SIG-M5 treated with dmso at 0.1 percent for 504 hours (cell line): Measurements from ENCODE around the gene THAP4.

Experiments
- DNase-seq: peaks from one replicate; lab custom pipeline; 2025; ENCODE audit not compliant: unreplicated experiment; lab: John Stamatoyannopoulos, UW

The THAP4 gene

DNA sequence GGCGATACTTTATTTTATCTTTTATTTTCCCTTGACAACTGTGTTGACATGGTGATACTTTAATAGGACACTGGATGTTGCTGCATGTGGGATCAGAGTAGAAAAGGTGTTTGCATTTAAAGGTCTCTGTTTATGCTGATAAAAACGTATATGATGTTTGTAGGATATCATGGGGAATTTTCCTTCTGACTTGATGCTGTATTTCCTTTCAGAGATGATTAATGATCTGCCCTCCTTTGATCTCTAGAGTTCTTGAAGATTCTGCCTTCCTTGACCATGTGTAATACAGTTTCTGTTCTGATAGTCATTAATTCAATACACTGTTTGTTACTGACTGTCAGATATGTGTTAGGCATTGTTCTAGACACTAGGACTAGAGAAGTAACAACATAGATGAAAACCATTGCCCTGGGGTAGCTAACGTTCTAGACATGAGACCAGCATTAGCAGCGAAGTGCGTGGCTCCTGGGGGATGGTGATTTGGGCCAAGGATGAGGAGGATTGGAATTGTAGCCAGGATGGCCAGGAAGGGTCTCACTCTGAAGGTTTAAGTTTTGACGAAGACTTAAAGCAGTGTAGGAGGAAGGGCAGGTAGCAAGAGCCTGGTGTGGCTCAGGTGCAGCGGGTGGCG lies 3.3 kb upstream of the THAP4 start:
- DNase-seq, result no peak

DNA sequence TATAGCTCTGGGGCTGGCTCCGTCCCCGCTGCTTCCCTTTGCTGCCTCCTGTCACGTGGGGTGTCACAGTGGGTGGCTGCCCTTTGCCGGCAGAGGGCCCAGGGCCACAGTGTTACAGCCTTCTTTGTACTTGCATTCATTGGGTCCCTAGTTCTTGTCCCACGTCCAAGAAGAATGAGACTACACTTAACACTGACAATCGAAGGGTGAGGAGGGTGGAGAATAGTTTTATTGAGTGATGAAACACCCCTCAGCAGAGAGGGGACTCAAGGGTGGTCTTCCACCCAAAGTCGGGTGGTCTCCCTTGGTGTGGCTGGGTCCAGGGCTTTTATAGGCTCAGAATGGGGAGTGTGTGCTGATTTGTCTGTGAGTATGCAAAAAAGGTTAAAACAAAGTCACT lies 2.4 kb upstream of the THAP4 start:
- no peak for DNase-seq

DNA sequence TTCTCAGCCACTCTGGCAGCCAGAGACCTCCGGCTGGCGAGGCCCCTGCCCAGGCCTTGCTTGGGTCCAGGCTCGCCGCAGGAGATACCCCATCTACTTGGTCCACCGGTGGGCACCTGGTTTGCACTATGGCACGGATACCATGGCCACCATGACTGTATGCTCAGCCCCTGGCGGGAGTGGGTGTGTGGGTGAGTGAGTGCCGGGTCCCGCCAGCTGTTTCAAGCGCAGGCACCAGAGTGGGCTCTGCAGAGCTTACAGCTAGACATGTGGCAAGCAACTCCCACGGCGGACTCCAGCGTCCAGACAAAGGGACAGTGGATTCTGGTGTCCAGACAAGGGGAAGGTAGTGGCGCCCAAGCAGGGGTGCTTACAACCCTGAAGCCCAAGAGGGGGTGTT lies 2.0 kb upstream of the THAP4 start:
- DNase-seq, result no peak

DNA sequence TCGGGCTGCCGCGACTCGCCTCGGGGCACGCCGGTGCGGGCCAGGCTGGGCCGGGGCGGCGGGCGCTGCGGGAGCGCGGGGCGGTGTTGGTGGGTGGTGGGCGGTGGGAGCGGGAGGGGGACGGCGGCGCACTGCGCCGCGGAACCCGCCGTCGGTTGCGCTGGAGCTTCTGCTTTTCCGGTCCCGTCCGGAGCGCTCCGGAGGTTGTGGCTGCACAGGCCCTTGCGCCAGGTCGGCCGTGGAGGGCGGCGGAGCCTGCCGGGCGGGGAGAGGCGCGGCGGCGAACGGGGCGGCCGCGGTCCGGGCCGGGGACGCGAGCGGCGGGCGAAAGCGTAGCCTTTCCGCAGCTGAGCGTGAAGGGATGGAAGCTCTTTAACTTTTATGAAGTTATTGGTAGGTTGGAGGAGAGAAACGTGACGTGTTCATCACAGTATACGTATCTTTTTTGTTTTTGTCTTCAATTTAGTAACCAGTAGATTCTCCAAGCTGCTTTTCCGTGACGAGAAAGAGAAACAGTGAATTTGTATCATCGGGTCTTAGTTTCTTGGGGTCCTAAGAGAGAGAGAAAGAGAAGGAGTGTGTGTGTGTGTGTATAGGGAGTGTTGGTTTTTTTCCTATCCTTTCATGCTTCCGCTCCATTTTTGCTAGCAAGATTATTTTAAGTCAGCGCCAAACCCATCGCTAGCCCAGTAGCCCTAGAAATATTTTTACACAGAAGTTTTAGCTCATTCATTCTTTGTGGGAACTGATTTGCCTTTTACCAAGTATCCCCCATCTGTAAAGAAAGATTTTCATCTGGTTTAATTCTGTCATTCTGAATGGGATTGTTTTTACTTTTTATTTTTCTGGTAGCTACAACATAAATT lies 1.1 kb upstream of the THAP4 start:
- DNase-seq, result no peak

DNA sequence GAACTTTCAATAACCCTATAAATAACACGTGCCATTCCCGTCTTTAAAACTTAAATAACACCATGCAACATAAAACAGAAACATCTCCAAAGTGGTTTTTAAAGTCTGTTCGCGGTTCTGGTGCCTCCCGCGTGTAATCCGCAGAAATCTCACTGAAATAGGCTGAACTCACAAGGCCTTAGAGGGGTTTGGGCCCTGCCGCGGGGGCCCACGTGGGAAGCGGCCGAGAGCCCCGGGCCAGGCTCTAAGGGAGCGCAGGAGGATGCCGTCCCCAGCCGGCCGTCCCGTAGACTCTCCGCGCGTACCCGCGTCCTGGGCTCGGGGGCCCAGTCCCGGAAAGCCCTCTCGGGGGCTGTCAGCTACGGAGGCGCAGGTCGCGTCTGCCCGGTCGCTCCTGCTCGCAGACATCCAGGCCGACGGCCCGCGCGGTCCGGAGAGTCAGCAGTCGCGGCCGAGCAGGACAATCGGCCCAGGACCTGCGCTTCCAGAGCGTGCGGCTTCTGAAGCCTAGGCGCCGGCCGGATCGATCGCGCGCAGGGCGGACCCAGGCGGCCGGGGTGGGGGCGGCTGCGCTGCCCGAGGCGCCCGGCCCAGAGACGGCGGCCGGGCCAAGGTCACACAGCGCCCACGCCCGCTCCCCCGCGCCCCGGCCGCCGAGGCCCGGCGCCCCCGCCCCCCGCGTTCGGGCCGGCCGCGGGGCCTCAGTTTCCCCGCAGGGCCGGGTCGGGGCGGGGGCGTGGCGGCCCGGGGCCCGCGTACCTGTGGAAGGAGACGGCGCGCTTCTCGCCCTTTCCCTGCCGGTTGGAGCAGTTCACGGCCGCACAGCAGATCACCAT lies 558 bp downstream of the THAP4 start:
- peak; percentile 37 for DNase-seq

DNA sequence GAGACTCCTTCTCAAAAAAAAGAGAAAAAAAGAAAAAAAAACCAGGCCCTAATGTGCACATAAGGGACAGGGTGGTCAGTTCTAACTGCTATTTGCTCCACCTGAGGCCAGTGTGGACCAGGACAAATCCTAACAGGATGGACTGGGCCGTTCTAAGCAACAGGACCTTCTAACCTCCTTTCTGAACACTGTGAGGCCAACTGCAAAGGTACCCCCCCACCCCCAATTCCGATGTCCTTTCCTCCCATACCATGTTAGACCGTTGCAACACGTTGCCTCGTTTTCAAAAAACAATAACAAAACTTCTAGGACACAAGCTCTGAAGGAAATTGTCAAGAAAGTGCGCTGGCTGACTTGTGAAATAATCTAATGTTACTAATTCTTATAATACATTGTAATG lies 1.2 kb downstream of the THAP4 start:
- DNase-seq, result no peak

DNA sequence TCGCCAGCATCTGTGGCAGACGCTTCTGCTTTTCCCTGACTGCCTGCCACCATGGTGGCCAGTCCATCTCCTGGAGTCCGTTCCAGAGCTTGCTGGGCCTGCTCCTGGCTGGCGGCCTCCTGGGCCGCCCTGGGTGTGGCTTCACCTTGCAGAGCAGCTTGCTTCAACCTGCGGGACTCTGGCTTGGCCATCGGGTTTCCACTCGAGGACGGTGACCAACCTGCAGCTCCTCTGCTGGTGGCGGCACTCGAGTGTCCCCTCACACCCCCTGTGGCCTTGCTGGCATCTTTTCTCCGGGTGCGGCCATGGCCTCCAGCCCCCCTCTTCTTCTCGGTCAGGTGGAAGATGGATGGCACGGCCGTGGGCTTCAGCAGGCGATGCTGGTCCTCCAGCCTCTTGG lies 3.4 kb downstream of the THAP4 start:
- no peak for DNase-seq

DNA sequence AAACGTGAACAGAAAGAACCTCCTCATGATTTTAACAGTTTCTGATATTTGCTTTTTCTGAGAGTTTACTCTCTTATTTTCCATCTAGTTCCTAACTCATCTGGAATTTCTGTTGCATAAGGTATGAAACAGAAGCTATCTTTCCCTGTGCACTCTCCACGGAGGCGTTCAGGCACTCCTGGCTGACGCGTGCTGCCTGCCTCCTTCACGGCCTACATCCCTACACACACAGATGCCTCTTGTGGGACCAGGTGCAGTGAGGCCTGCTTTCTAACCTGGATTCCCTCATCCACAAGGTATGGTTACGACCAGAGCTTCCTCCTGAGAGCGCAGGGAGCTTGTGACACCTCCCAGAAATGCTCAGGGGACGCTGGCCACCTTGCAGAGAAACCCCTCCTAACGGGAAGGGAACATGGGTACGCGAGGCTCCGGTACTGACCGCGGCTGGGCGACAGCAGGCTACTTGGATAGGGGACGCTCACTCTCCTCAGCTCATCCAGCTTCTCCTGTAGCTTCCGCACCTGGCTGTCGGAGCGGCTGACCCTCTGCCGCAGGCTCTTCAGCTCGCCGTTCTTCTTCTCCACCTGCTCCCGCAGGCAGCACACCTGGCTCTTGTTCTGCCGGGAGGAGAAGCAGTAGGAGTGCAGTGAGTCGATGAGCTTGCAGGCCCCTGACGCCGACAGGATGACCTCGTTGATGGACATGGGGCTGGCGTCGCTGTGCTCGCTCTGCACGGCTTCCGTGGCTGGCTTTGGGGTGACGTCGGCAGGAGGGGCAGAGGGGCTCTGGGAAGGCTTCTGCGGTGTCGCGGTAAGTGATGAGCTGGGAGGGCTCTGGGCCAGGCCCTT lies 4.3 kb downstream of the THAP4 start:
- DNase-seq, result no peak

DNA sequence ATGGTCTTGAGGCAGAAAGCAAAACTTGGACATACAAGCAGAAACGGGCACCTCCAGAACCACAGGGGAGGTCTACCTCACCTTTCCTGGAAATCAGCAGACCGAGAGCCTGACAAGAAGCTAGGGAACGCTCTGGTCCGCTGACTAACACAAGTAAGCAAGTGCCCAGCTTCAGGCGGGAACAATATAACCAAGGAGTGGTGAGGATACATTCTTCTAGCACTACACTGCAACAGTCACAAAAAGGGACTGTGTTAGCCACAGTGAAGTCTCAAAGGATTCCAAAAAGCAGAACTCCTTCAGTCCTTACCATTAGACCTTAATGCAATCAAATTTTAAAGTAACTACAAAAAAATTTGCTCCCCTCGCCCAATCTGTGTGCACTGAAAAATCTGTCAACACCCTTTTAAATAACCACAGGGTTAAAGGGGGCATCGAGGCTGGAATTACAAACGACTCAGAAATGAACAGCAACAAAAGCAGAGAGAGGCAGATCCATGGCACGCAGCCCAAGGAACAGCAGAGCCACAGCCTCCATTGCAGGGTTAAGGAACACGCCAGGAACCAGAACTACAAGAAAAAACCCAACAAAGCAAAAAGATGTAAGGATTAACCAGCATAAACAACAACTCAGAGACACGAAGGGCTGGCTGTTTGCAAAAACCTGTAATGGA lies 7.1 kb downstream of the THAP4 start:
- no peak for DNase-seq

DNA sequence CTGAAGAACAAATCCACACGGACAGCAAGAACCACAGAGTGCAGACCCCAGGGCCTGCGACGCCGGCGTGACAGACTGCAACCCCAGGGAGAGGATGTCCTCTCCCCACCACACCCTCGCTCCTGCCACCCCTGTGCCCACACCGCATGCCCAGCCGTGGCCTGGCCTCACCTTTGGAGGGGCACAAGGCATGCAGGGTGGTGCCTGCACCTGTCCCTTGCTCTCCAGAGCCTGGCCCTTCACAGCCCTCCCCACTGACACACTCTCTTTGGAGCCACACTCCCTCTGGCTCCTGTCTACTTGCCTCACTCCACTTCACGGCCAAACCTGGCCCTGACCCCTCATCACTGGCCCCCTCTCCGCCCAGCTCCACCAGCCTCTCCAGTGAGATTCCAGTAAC lies 9.3 kb downstream of the THAP4 start:
- DNase-seq, result no peak

DNA sequence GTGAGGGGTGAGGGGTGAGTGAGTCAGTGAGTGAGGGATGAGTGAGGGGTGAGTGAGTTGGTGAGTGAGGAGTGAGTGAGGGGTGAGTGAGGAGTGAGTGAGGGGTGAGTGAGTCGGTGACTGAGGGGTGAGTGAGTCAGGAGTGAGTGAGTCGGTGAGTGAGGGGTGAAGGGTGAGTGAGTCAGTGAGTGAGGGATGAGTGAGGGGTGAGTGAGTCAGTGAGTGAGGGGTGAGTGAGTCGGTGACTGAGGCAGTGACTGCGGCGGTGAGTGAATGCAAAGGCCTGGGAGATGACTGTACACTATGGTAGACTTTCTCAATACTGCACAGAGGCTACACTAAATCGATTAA lies 16.6 kb downstream of the THAP4 start:
- DNase-seq, result peak; percentile 7

DNA sequence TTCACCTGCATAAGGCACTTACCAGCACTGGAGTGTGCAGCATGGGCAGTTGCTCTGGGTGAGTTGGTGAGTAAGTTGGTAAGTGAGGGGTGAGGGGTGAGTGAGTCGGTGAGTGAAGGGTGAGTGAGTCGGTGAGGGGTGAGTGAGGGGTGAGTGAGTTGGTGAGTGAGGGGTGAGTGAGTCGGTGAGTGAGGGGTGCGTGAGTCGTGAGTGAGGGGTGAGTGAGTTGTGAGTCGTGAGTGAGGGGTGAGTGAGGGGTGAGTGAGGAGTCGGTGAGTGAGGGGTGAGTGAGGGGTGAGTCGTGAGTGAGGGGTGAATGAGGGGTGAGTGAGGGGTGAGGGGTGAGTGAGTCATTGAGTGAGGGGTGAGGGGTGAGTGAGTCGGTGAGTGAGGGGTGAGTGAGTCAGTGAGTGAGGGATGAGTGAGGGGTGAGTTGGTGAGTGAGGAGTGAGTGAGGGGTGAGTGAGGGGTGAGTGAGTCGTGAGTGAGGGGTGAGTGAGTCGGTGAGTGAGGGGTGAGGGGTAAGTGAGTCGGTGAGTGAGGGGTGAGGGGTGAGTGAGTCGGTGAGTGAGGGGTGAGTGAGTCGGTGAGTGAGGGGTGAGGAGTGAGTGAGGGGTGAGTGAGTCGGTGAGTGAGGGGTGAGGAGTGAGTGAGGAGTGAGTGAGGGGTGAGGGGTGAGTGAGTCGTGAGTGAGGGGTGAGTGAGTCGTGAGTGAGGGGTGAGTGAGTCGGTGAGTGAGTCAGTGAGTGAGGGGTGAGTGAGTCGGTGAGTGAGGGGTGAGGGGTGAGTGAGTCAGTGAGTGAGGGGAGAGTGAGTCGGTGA lies 17.1 kb downstream of the THAP4 start:
- no peak for DNase-seq

DNA sequence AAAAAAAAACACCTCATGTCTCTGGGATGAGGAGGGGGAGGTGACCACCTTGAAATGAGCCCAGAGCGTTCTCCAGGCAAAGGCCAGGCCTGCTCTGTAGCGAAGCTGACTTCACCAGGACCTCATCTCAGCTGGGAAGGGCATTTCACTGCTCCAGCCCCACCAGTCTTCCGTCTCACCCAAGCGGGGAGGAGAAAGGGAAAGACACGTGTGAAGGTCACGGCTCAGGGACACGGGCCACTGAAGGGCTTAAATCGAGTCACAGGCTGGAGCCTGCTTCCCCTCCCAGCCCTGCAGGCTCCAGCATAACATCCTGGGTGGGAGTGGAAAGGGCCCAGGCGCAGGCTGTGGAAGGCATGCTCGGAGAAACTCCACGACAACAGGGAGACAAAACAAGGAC lies 18.1 kb downstream of the THAP4 start:
- no peak for DNase-seq

DNA sequence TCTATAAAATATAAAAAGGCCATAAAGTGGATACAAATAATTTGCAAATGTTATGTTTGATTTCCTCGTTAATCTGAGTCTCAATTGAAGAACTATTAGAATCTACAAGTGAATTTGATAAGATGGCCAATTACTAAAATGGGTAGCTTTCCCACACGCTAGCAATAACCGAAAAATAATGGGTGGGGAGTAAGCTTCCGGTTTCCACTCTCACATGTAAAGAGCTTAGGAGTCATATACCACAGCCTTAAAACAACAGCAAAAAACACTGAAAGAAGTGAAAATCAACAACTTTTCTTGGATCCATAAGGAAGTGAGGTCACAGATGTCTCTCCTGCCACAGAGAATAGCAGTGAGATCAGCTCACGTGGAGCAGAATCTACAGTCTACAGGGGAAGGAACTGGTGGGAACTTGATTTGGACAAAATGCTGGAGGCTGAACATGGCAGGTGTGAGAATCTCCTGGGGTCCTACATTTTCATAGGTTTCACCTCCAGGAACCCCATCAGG lies 18.6 kb downstream of the THAP4 start:
- DNase-seq, result no peak

DNA sequence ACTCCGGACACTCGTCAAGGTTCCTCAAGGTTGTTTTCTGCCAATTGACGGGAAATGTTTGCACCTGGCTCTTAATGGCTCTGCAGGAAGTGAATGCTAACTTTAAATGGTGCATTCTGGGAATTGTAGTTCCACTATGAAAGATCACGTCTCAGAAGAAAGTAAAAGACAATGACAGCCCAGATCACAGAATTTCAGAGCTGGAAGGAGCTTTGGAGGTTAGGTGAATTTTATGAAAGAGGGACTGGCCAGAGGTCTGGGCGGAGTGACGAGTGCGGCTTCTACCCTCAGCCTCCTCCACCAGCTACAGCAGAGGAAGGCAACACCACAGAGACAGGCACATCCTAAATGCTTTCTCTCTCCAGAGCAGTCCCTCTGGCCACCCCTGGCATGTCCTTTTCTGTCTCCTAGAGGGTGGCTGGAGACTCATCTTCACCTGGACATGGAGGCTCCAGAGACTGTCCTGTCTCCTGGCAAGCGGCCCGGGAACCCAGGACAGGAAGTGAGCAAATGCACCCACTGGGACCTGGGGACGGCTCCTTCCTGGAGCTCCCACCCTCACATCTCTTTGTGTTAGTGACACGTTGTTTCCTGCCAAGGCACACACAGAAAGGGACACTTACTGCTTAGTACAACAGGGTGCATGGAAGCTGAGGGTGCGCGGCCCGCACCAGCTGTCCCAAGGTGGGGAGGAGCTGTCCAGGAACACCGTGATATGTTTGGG lies 19.4 kb downstream of the THAP4 start:
- no peak for DNase-seq

DNA sequence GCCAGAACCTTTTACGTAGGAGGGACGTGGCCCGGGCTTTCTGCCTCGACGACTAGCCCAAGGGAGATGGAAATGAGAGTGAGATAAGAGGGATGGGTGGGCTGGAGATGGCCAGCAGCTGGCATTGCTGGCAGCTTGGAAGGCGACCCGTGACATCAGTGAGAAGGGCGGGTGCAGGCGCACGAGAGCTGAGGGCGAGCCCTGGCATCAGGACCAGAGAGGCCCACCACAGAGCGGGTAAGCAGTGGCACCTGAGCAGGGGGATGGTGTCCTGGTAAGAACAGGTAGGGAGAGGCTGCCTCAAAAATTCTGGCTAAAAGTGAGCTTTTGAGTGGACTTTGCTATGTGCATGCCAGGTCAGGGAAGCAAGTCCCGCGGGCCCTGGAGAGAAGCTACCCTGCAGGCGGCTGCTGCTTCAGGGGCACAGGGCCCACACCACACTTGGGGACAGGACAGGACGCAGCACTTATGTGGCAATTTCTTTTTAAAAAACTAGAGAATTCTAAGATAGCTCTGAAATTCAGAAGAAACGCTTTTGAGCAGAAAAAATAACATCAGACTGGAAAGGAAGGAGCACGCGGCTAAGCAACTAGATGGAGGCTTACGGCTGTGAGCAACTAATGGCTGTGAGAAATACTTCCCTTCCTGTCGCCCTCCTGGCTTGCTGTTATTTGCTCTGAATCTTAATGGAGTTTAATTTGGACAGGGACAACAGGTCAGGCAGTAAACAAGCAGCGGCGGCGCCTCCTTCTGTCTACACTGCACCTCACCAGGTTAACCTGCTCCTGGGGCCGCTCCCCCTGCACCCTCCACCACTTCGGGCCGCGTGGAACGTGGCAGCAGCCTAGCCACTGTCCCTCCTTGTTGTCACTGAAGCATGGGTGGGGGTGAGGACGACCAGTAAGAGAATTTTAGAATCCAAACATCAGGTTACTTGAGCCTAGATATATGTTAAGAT lies 20.5 kb downstream of the THAP4 start:
- no peak for DNase-seq

DNA sequence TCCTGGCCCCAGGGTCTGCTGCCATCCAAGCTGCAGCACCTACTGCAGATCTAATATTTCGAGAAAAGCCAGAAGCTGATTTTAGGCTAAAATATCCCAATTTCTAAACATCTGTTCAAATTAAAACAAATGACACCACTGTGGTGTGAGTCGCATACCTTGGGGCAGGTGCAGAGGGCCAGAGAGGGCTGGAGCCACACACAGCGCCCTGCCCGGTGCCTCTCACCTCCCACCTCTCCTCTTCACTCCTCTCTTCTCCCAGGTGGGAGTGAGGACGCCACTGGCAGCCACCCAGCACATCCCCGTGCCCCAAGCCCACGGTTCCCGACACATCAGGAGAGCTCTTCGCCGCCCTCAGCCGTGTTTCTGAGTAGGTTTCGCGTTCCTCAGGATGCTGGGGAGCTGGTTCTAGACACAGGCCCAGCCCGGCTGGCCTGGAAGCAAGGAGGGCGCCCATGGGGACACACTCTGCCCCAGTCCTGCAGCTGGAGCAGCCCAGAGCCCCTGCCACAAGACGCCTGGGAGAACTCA lies 21.4 kb downstream of the THAP4 start:
- no peak for DNase-seq
